ENCODE measurements around the gene KIRREL3. TPM values are rescaled to one million over a fixed set of nuclear protein-coding genes. Genes with fewer than 3 reads are reported as not detected.

The KIRREL3 gene
- total and polyA plus RNA-seq, 2 of the 8 experiments (the other 6 are each of a cell fraction or from before 2014, with no cell fraction given), result 0.29 to 0.32 TPM

- Histone ChIP-seq H3K23ac (ENCODE audit: insufficient read length) (no peak overlapping the region), H3K4ac (replicated peaks; ENCODE audit: insufficient read length, low read depth, low read length) (no peak overlapping the region), H3K9me3 (ENCODE audit: insufficient read depth in 2 of 2, low read depth in 1 of 2, low read length in 1 of 2) (no peaks in the 10 kb centered on the region), H2BK20ac (ENCODE audit: low read length) (no peak overlapping the region), H3K14ac (ENCODE audit: insufficient read length) (no peak overlapping the region), H4K8ac (ENCODE audit: extremely low read depth, insufficient read depth, low read length) (no peak overlapping the region), H3K4me1 (replicated peaks in 1 of 4; ENCODE audit: control insufficient read depth in 3 of 4, insufficient read depth in 4 of 4, low read length in 3 of 4) (no peaks in the 10 kb centered on the region; a peak in 1 of 7 replicates), H3K23me2 (ENCODE audit: low read depth, low read length) (no peaks in the 10 kb centered on the region; the same call in 1 of the 2 replicates), H2BK15ac (ENCODE audit: low read length) (no peak overlapping the region), H3K79me2 (ENCODE audit: control insufficient read depth in 1 of 2, insufficient read depth in 2 of 2, low read length in 2 of 2) (no peaks in the 10 kb centered on the region), H3K4me3 (ENCODE audit: extremely low read depth in 1 of 4, insufficient read depth in 2 of 4, low read depth in 3 of 4, low read length in 4 of 4) (no peak overlapping the region), H2AK5ac (ENCODE audit: low read depth, low read length) (no peak overlapping the region), H2AFZ (ENCODE audit: low read length) (no peak overlapping the region), H4K20me1 (replicated peaks in 1 of 2; ENCODE audit: control insufficient read depth in 1 of 2, insufficient read depth in 2 of 2, low read length in 2 of 2) (no peaks in the 10 kb centered on the region), H2BK120ac (replicated peaks; ENCODE audit: low read depth, low read length) (no peak overlapping the region), H3K36me3 (ENCODE audit: control insufficient read depth in 2 of 4, insufficient read depth in 4 of 4, low read length in 3 of 4) (peaks cover 0 to 3% (median 0%) of the 10 kb centered on the region in 4 experiments; a peak in 1 of 8 replicates), H4K5ac (ENCODE audit: insufficient read length, low read depth, low read length) (no peak overlapping the region), H2BK5ac (ENCODE audit: low read depth, low read length) (no peak overlapping the region), H3K56ac (replicated peaks; ENCODE audit: insufficient read length, low read depth, low read length) (no peak overlapping the region), H3K9ac (replicated peaks in 1 of 4; ENCODE audit: extremely low read depth in 1 of 4, low read depth in 3 of 4, low read length in 3 of 4) (no peak overlapping the region), H3K4me2 (ENCODE audit: insufficient read depth in 1 of 2, low read depth in 2 of 2, low read length in 2 of 2) (no peak overlapping the region), H3K27ac (ENCODE audit: low read depth, low read length) (no peak overlapping the region), H4K91ac (replicated peaks; ENCODE audit: insufficient read length, low read length) (no peak overlapping the region), H3K27me3 (replicated peaks in 1 of 4; ENCODE audit: control insufficient read depth in 3 of 4, extremely low read depth in 1 of 4, insufficient read depth in 3 of 4, low read length in 3 of 4) (peaks cover 0 to 5% (median 0%) of the 10 kb centered on the region in 4 experiments; a peak in 3 of 7 replicates), H3K18ac (ENCODE audit: extremely low read depth, low read length) (no peak overlapping the region), H3K79me1 (ENCODE audit: low read depth, low read length) (no peaks in the 10 kb centered on the region), H2BK12ac (ENCODE audit: low read depth, low read length) (no peak overlapping the region)
- TF ChIP-seq TEAD4 (IDR thresholded peaks at IDR 0.05; ENCODE audit: low read depth, low read length), result no peak
- no peak for TF ChIP-seq KDM1A (IDR thresholded peaks at IDR 0.05; ENCODE audit: borderline replicate concordance, low read length)
- FAIRE-seq (no peak), DNase-seq (ENCODE audit: low read depth in 1 of 2, low spot score in 2 of 2) (no peak)
- CTCF ChIA-PET (ENCODE audit: partially characterized antibody), result interaction anchor here (0.7 to 2.3 kb wide), 3 partner anchors 12 to 104 kb away, joined by 3 to 9 read pairs (median 4); no protein-coding TSS in a partner anchor
- WGBS, 2 experiments (ENCODE audit: extremely low coverage in 1 of 2, insufficient coverage in 1 of 2, insufficient read length in 1 of 2, insufficient replicate concordance in 2 of 2, low coverage in 1 of 2, low lambda C conversion rate in 2 of 2, missing lambda C conversion rate in 1 of 2), result 91% methylated on average over 7 of the region's 7 CpGs; no CpG with 5 or more reads in 1 of the 2 experiments
- POLR2A ChIA-PET (ENCODE audit: partially characterized antibody), result interaction anchor here (1.3 to 3.2 kb wide), 2 partner anchors 105 to 110 kb away, joined by 5 to 7 read pairs; partner anchors contain the start of gene DCPS
Observed at GRCh38 chr11:126415128-126415527, 585.4 kb downstream of the KIRREL3 start.

Data from H1 (cell line).